Testis (tissue), 3 donors: ENCODE data around the gene UBE2H. TPM values are rescaled to one million over a fixed set of nuclear protein-coding genes. Genes with fewer than 3 reads are reported as not detected.
"Not testable (repeated sequence)": the region's sequence is repeated elsewhere in the genome, so short reads cannot be mapped to it uniquely, and the experiment has no call there.

ENCODE experiments used
- DNase-seq: peaks from one replicate; pipeline ENCODE4 v3.0.0-alpha.2; 2019
- H3K27ac ChIP-seq, 2 donors: fragments of 200-600 bp; sonication (generic); one replicate each; pipeline ENCODE4 v1.5.1; 2019
- H3K27me3 ChIP-seq: fragments of 200-600 bp; sonication (generic); one replicate; pipeline ENCODE4 v1.5.1; 2019
- H3K36me3 ChIP-seq: fragments of 200-600 bp; sonication (generic); one replicate; pipeline ENCODE4 v1.5.1; 2017; ENCODE audit warnings: low read depth; ENCODE audit errors: missing control alignments
- H3K4me1 ChIP-seq: fragments of 200-600 bp; sonication (generic); one replicate; pipeline ENCODE4 v1.5.1; 2019
- H3K4me3 ChIP-seq, 2 donors: fragments of 200-600 bp; sonication (generic); one replicate each; pipeline ENCODE4 v1.5.1; 2017 to 2019
- H3K9me3 ChIP-seq: fragments of 200-600 bp; sonication (generic); one replicate; pipeline ENCODE4 v1.5.1; 2017
- POLR2A ChIP-seq: fragments of 450-650 bp; IDR thresholded peaks from one replicate; pipeline ENCODE4 v1.6.1; 2017; ENCODE audit warnings: antibody characterized with exemption, mild to moderate bottlenecking, moderate library complexity
- WGBS, 2 donors: methylation state at CpG; one replicate each; pipeline ENCODE4 v1.1.5; 2018; 5-methylcytosine and 5-hydroxymethylcytosine counted together
- intact Hi-C: fragments of 100-400 bp; cut with DNase I; formaldehyde crosslinking; loops from one replicate; pipeline ENCODE4 v1.15.1; 2023; ENCODE audit warnings: low total_unique reads
- polyA plus RNA-seq: library from polyadenylated mRNA; stranded (reverse); fragments of 350-450 nt; fragmentation: Illumina TruSeq; extraction: RNeasy Lipid Tissue Mini Kit (QIAGEN cat#74804); gene quantifications from one replicate; pipeline ENCODE4 v1.2.3, GENCODE V29; 2014; ENCODE audit warnings: low read depth, low replicate concordance; ENCODE audit not compliant: insufficient read depth
- total RNA-seq, 2 donors: library from RNA; depleted of rRNA; stranded (reverse); fragments of >200 nt; gene quantifications; one replicate each; pipeline ENCODE4 v1.2.3, GENCODE V29; 2016
- TF ChIP-seq, protein P1 (sequence below), 3 experiments: fragments of 450-650 bp in 2 of 3; fragments of 200-600 bp in 1 of 3; sonication (generic) in 1 of 3; IDR thresholded peaks; one replicate each; pipeline ENCODE4 v1.5.1; 2016 to 2019; ENCODE audit warnings: antibody characterized with exemption in 3 of 3, mild to moderate bottlenecking in 2 of 3, moderate library complexity in 1 of 3

Gene UBE2H
- total and polyA plus RNA-seq, 3 donors from 2014 or later = 93.5 to 130 (median 126) TPM

DNA sequence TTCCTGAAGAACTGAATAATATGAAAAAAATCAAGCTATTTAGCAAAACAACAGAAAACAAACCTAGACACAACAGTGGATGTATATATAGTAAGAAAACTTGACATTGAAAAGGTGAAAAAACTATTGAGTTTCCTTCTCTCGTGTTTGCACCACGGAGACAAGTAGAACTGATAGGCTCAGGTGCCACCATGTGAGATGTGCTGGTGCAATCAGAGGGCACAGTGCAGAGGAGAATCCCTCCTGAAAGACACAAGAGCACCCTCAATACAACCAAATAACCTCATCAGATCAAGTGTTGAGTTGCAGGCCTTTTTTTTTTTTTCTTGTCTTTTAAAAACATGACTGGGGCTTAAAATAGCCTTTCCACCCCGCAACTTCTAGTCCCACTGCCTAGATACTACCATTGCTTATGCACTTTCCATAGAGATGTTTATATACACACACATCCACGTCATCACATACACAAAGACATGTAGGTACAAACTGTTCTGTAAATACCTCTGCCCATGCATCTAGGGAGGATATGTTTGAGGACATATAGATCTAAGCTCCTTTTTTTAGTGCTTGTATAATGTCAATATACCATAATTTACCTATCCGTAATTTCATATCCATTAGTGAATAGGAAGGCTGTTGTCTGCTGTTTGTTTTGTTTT, 54.1 kb downstream of the UBE2H start:
- intact Hi-C loops = no loop called here
- Histone ChIP-seq H3K4me3 (no peak overlapping the region), H3K27me3 (no peaks in the 10 kb centered on the region), H3K4me1 (peaks cover 38% of the 10 kb centered on the region), H3K36me3 (no peaks in the 10 kb centered on the region), H3K9me3 (no peaks in the 10 kb centered on the region), H3K27ac (peak overlapping the region in 1 of 2 donors; percentile 66)
- TF ChIP-seq POLR2A = no peak
- TF ChIP-seq, protein P1, sequence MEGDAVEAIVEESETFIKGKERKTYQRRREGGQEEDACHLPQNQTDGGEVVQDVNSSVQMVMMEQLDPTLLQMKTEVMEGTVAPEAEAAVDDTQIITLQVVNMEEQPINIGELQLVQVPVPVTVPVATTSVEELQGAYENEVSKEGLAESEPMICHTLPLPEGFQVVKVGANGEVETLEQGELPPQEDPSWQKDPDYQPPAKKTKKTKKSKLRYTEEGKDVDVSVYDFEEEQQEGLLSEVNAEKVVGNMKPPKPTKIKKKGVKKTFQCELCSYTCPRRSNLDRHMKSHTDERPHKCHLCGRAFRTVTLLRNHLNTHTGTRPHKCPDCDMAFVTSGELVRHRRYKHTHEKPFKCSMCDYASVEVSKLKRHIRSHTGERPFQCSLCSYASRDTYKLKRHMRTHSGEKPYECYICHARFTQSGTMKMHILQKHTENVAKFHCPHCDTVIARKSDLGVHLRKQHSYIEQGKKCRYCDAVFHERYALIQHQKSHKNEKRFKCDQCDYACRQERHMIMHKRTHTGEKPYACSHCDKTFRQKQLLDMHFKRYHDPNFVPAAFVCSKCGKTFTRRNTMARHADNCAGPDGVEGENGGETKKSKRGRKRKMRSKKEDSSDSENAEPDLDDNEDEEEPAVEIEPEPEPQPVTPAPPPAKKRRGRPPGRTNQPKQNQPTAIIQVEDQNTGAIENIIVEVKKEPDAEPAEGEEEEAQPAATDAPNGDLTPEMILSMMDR (IDR thresholded peaks at IDR 0.05) = no peak
- no peak for DNase-seq
- 72 to 80% methylated on average over 5 of the region's 5 CpGs for WGBS, 2 donors

DNA sequence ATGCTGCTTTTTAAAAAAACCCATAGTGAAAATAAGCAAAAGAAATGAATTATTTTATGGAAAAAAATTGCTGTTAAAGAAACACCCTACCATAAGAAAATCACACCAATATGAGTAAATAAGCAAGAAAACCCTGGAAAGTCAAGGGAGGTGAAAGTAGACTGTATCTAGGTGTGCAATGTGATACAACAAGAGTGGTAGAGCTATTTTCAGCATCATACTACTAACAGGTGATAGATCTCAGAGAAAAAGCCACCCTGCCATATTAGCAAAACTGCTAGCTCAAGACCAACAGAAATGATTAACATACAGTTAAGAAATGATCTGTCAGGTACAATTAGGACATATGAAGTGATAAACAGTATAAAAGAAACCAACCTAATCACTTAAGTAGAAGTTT, 54.8 kb downstream of the UBE2H start:
- Histone ChIP-seq H3K27ac (peak overlapping the region in 1 of 2 donors; percentile 66), H3K9me3 (no peaks in the 10 kb centered on the region), H3K36me3 (no peaks in the 10 kb centered on the region), H3K4me1 (peaks cover 32% of the 10 kb centered on the region), H3K4me3 (no peak overlapping the region), H3K27me3 (no peaks in the 10 kb centered on the region)
- intact Hi-C loops = no loop called here
- DNase-seq = no peak
- TF ChIP-seq, protein P1 (IDR thresholded peaks at IDR 0.05) = no peak
- TF ChIP-seq POLR2A = no peak

DNA sequence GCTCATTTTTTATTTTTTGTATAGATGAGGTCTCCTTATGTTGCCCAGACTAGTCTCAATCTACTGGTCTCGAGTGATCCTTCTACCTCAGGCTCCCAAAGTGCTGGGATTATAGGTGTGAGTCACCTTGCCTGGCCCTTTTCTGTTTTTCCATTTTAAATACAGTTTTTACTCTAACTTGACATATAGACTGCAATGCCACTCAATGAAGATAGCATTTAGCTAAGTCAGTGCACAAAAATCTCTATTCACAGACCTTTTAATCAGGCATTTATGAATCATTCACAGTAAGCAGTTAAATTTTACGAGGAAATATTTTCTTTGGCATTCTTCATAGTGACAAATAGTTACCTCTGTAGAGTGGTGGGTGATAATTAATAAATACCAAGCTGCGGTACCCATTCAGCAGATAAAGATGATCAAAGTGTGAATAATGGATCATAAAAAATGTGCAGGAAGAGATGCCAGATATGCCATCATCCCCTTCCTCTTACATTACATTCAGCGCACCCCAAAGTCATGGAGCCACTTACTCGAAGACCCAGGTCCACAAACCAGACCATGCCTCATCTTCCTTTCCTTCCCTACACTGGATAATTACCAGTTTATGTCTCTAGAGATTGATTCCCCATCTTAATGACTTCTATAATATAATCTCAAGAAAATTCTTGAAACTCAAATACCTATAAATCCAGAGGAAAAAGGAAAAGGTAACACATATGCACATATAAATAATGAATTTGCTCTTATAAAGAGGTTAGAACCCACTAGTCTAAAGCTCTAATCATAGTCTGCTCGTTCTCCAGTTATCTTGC, 56.0 kb downstream of the UBE2H start:
- intact Hi-C loops = no loop called here
- no peaks in the 10 kb centered on the region for H3K9me3 ChIP-seq
- H3K27me3 ChIP-seq = no peaks in the 10 kb centered on the region
- 64 to 72% methylated on average over 6 of the region's 6 CpGs for WGBS, 2 donors
- DNase-seq = no peak
- H3K4me1 ChIP-seq = peaks cover 24% of the 10 kb centered on the region
- H3K27ac ChIP-seq = peak overlapping the region; percentile 9 to 50
- TF ChIP-seq POLR2A = no peak
- TF ChIP-seq, protein P1 (IDR thresholded peaks at IDR 0.05) = no peak
- no peaks in the 10 kb centered on the region for H3K36me3 ChIP-seq
- H3K4me3 ChIP-seq = no peak overlapping the region

DNA sequence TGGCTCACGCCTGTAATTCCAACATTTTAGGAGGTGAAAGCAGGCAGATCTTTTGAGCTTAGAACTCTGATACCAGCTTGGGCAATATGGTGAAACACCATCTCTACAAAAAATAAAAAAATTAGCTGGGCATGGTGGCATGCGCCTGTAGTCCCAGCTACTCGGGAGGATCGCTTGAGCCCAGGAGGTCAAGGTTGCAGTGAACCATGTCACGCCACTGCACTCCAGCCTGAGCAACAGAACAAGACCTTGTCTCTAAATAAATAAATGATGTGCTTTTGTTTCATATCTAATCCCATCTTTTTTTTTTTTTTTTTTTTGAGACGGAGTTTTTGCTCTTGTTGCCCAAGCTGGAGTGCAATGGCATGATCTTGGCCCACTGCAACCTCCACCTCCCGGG, 58.6 kb downstream of the UBE2H start:
- intact Hi-C loops, DNase-seq, H3K36me3 ChIP-seq, H3K4me3 ChIP-seq, H3K9me3 ChIP-seq, H3K27me3 ChIP-seq, H3K27ac ChIP-seq: not testable (repeated sequence)
- WGBS, 2 donors = 64 to 76% methylated on average over 7 of the region's 7 CpGs
- H3K4me1 ChIP-seq = peaks cover 17% of the 10 kb centered on the region

DNA sequence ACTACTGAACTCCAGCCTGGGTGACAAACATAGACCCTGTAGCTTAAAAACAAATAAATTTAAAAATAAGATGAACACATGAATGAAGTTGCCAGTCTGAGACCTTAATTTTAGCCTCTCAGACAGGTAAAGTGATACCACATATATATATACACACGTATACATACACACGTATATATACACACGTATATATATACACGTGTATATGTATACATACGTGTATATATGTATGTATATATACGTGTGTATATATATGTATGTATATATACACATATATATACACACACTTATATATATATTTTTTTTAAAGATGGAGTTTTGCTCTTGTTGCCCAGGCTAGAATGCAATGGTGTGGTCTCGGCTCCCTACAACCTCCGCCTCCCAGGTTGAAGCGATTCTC, 62.7 kb downstream of the UBE2H start:
- Histone ChIP-seq H3K36me3 (no peaks in the 10 kb centered on the region), H3K27ac (peak overlapping the region; percentile 36 to 65), H3K9me3 (no peaks in the 10 kb centered on the region), H3K4me1 (peaks cover 5% of the 10 kb centered on the region), H3K4me3 (no peak overlapping the region), H3K27me3 (no peaks in the 10 kb centered on the region)
- 92 to 93% methylated on average over 9 of the region's 9 CpGs for WGBS, 2 donors
- DNase-seq = no peak
- intact Hi-C loops = no loop called here
- TF ChIP-seq POLR2A = no peak
- TF ChIP-seq, protein P1 (IDR thresholded peaks at IDR 0.05) = no peak
